Esophagus squamous epithelium (tissue), 5 donors: ENCODE results near the gene OR10H1. TPM values are rescaled to one million over a fixed set of nuclear protein-coding genes. Genes with fewer than 3 reads are reported as not detected.

ENCODE experiments used
- DNase-seq: peaks from one replicate; lab custom pipeline; 2025; lab: John Stamatoyannopoulos, UW
- H3K27ac ChIP-seq, 4 donors: fragments of 200-600 bp; sonication (generic); one replicate each; pipeline ENCODE4 v1.5.1; 2016 to 2019; ENCODE audit warnings: mild to moderate bottlenecking in 1 of 4
- H3K27me3 ChIP-seq, 4 donors: fragments of 200-600 bp; sonication (generic); 1 replicate in 3 of 4; 2 replicates in 1 of 4; pipeline versions ENCODE4 v1.5.1 to v1.6.0; 2017 to 2021; ENCODE audit warnings: antibody characterized with exemption in 1 of 4
- H3K36me3 ChIP-seq, 3 donors: fragments of 200-600 bp; sonication (generic); one replicate each; pipeline ENCODE4 v1.5.1; 2016 to 2019
- H3K4me1 ChIP-seq, 3 donors: fragments of 200-600 bp; sonication (generic); one replicate each; pipeline ENCODE4 v1.5.1; 2017 to 2019
- H3K4me3 ChIP-seq, 4 donors: fragments of 200-600 bp; sonication (generic); 1 replicate in 3 of 4; 2 replicates in 1 of 4; pipeline ENCODE4 v1.5.1; 2016 to 2019; ENCODE audit warnings: mild to moderate bottlenecking in 2 of 4, moderate library complexity in 1 of 4
- H3K9me3 ChIP-seq, 3 donors: fragments of 200-600 bp; sonication (generic); one replicate each; pipeline ENCODE4 v1.5.1; 2016 to 2019
- CTCF ChIP-seq, 6 experiments: fragments of 450-650 bp in 4 of 6; fragments of 200-600 bp in 2 of 6; sonication (generic) in 2 of 6; IDR thresholded peaks; one replicate each; pipeline ENCODE4 v1.5.1; 2016 to 2019; ENCODE audit warnings: antibody characterized with exemption in 6 of 6, mild to moderate bottlenecking in 4 of 6, moderate library complexity in 4 of 6
- POLR2A ChIP-seq, 4 donors: fragments of 450-650 bp; IDR thresholded peaks; one replicate each; pipeline ENCODE4 v1.6.1; 2017; ENCODE audit warnings: antibody characterized with exemption in 4 of 4, mild to moderate bottlenecking in 4 of 4, moderate library complexity in 3 of 4
- WGBS, 2 donors: methylation state at CpG; one replicate each; pipeline ENCODE4 v1.1.5; 2018; 5-methylcytosine and 5-hydroxymethylcytosine counted together
- intact Hi-C: fragments of 100-400 bp; cut with DNase I; formaldehyde crosslinking; loops from one replicate; pipeline ENCODE4 v1.15.0; 2022
- total RNA-seq, 4 donors: library from RNA; depleted of rRNA; stranded (reverse); fragments of >200 nt; gene quantifications; one replicate each; pipeline ENCODE4 v1.1.0, GENCODE V29; 2016
- donor health status: DM: yes; HTN: yes; CAD: no.

The OR10H1 gene
- total RNA-seq = not detected

GRCh38 chr19:15815306-15815705, at the start of gene OR10H1:
TSS of gene OR10H1 (minus strand) at chr19:15815664. CDS start at chr19:15808037, 7,627 bp downstream.
- Histone ChIP-seq H3K27ac (no peak within 1 kb of the TSS), H3K36me3 (no peaks in the 10 kb centered on the region), H3K27me3 (peaks cover 0 to 52% (median 0%) of the 10 kb centered on the region in 4 donors), H3K4me1 (peaks cover 0 to 4% (median 0%) of the 10 kb centered on the region in 3 donors), H3K9me3 (no peaks in the 10 kb centered on the region), H3K4me3 (no peak within 1 kb of the TSS)
- no peak for DNase-seq
- TF ChIP-seq CTCF (IDR thresholded peaks at IDR 0.05) = peak in 1 of 6 experiments; percentile 9
- no peak for TF ChIP-seq POLR2A (IDR thresholded peaks at IDR 0.05)
- intact Hi-C loops = no loop called here
- 38 to 53% methylated on average over 3 to 4 of the region's 5 CpGs for WGBS, 2 donors

GRCh38 chr19:15864824-15865223, 49.4 kb upstream of the OR10H1 start:
- DNase-seq = no peak
- H3K27ac ChIP-seq = no peak overlapping the region
- H3K4me1 ChIP-seq = peaks cover 0 to 12% (median 2%) of the 10 kb centered on the region in 3 donors
- intact Hi-C loops = loop anchor here (10.0 kb wide), 1 partner anchor 240 kb away; no protein-coding TSS in a partner anchor
- TF ChIP-seq CTCF (IDR thresholded peaks at IDR 0.05) = no peak
- TF ChIP-seq POLR2A (IDR thresholded peaks at IDR 0.05) = no peak
- H3K9me3 ChIP-seq = no peaks in the 10 kb centered on the region
- 56 to 69% methylated on average over 5 of the region's 5 CpGs for WGBS, 2 donors
- no peak overlapping the region for H3K4me3 ChIP-seq
- no peaks in the 10 kb centered on the region for H3K36me3 ChIP-seq
- peaks cover 0 to 26% (median 0%) of the 10 kb centered on the region in 4 donors for H3K27me3 ChIP-seq

- H3K4me3 ChIP-seq = no peak overlapping the region
- no peaks in the 10 kb centered on the region for H3K4me1 ChIP-seq
- H3K27me3 ChIP-seq = peaks cover 0 to 26% (median 0%) of the 10 kb centered on the region in 4 donors
- no peaks in the 10 kb centered on the region for H3K36me3 ChIP-seq
- no peak overlapping the region for H3K27ac ChIP-seq
- no peaks in the 10 kb centered on the region for H3K9me3 ChIP-seq
- DNase-seq = no peak
- TF ChIP-seq CTCF (IDR thresholded peaks at IDR 0.05) (no peak), POLR2A (IDR thresholded peaks at IDR 0.05) (no peak)
- intact Hi-C loops = loop anchor here (10.0 kb wide), 1 partner anchor 238 kb away; no protein-coding TSS in a partner anchor
- 51 to 71% methylated on average over 7 of the region's 8 CpGs for WGBS, 2 donors
These were observed 47.8 kb upstream of the OR10H1 start for GRCh38 chr19:15863272-15863671.

GRCh38 chr19:15862444-15862843, 47.0 kb upstream of the OR10H1 start:
- H3K27ac ChIP-seq = no peak overlapping the region
- H3K4me3 ChIP-seq = no peak overlapping the region
- intact Hi-C loops = loop anchor here (10.0 kb wide), 1 partner anchor 238 kb away; no protein-coding TSS in a partner anchor
- H3K4me1 ChIP-seq = no peaks in the 10 kb centered on the region
- H3K27me3 ChIP-seq = peaks cover 0 to 26% (median 0%) of the 10 kb centered on the region in 4 donors
- H3K36me3 ChIP-seq = no peaks in the 10 kb centered on the region
- TF ChIP-seq POLR2A (IDR thresholded peaks at IDR 0.05) = no peak
- TF ChIP-seq CTCF (IDR thresholded peaks at IDR 0.05) = no peak
- no peaks in the 10 kb centered on the region for H3K9me3 ChIP-seq
- DNase-seq = no peak
- WGBS, 2 donors = 28 to 50% methylated on average over 7 of the region's 7 CpGs

- 65 to 67% methylated on average over 6 of the region's 6 CpGs for WGBS, 2 donors
- DNase-seq = no peak
- Histone ChIP-seq H3K9me3 (no peaks in the 10 kb centered on the region), H3K4me3 (no peak overlapping the region), H3K36me3 (no peaks in the 10 kb centered on the region), H3K27ac (no peak overlapping the region), H3K4me1 (no peaks in the 10 kb centered on the region), H3K27me3 (peaks cover 0 to 31% (median 0%) of the 10 kb centered on the region in 4 donors)
- intact Hi-C loops = loop anchor here (10.0 kb wide), 1 partner anchor 236 kb away; no protein-coding TSS in a partner anchor
- no peak for TF ChIP-seq CTCF (IDR thresholded peaks at IDR 0.05)
- TF ChIP-seq POLR2A (IDR thresholded peaks at IDR 0.05) = no peak
These were observed 45.1 kb upstream of the OR10H1 start for GRCh38 chr19:15860522-15860921.
